HPDE6-E6E7 (cell line): ENCODE measurements around the gene SIN3B.
"Not testable (repeated sequence)": the region's sequence is repeated elsewhere in the genome, so short reads cannot be mapped to it uniquely, and the experiment has no call there.

Source experiments
- DNase-seq: peaks from one replicate; pipeline ENCODE4 v3.0.0; 2011; ENCODE audit warnings: missing footprints; ENCODE audit errors: extremely low spot score

Gene SIN3B, protein sequence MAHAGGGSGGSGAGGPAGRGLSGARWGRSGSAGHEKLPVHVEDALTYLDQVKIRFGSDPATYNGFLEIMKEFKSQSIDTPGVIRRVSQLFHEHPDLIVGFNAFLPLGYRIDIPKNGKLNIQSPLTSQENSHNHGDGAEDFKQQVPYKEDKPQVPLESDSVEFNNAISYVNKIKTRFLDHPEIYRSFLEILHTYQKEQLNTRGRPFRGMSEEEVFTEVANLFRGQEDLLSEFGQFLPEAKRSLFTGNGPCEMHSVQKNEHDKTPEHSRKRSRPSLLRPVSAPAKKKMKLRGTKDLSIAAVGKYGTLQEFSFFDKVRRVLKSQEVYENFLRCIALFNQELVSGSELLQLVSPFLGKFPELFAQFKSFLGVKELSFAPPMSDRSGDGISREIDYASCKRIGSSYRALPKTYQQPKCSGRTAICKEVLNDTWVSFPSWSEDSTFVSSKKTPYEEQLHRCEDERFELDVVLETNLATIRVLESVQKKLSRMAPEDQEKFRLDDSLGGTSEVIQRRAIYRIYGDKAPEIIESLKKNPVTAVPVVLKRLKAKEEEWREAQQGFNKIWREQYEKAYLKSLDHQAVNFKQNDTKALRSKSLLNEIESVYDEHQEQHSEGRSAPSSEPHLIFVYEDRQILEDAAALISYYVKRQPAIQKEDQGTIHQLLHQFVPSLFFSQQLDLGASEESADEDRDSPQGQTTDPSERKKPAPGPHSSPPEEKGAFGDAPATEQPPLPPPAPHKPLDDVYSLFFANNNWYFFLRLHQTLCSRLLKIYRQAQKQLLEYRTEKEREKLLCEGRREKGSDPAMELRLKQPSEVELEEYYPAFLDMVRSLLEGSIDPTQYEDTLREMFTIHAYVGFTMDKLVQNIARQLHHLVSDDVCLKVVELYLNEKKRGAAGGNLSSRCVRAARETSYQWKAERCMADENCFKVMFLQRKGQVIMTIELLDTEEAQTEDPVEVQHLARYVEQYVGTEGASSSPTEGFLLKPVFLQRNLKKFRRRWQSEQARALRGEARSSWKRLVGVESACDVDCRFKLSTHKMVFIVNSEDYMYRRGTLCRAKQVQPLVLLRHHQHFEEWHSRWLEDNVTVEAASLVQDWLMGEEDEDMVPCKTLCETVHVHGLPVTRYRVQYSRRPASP

DNA sequence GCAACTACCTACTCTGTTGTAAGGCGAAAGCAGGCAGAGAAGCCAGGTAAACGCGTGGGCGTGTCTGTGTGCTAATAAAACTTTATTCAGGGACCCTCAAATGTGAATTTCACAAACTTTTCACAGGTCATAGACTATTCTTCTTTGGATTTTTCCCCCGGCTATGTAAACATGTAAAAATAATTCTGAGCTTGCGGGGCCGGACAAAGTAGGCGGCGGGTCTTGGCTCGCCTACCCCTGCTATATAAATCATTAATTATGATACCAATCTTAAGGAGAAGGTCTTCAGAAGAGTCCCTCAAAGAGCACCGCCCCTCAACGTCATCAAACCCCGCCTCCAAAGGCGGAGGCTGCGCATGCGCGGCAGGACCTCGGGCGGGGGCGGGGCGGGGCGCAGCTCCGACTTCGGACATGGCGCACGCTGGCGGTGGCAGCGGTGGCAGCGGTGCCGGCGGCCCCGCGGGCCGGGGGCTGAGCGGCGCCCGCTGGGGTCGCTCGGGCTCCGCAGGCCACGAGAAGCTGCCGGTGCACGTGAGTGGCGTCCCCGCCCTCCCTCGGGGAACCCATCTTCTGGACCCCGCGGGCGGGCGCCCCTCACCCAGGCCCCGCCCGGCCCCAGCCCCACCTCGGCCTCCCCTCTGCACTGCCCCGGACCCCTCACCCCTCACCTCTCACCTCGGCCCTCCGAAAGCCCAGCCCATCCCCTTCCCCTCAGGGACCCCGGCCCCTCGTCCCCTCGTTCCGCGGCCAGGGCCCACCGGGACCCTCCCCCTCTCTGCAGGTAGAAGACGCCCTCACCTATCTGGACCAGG lies at the start of gene SIN3B:
Gene SIN3B (plus strand): TSS at position 389 of the 812 bp plus-strand sequence. CDS start 23 bp downstream, at position 412.
- peak; percentile 74 for DNase-seq

DNA sequence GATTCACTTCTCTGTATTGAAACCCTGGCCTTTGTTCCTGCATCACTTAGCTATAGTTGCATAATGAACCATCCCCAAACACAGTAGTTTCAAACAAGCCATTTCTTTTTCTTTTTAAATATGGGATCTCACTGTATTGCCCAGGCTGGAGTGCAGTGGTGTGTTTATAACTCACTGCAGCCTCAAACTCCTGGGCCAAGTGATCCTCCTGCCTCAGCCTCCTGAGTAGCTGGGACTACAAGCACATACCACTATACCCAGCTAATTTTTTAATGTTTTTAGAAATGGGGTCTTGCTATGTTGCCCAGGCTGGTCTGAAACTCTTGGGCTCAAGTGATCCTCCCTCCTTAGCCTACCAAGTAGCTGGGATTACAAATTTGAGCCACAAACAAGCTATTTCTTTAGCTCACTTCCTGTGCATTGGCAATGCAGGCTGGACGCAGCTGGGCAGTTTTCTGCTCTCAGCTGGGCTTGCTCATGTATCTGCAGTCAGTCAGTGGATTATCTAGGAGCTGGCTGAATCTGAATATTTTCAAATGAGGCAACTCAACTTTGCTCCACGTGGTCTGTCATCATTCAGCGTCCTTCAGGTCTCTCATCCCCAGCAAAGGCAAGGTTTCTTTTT lies 49.5 kb upstream of the SIN3B start:
- DNase-seq = no peak

DNA sequence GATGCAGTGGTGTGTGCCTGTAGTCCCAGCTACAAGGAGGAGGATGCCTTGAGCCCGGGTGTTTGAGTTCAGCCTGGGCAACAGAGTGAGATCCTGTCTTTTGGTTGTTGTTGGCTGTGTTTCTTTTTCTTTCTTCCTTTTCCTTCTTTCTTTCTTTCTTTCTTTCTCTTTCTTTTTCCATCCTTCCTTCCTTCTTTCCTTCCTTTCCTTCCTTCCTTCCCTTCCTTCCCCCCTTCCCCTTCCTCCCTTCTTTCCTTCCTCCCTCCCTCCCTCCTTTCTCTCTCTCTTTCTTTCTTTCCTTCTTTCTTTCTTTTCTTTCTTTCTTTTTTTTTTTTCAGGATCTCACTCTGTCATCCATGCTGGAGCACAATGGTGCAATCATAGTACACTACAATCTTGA lies 46.5 kb upstream of the SIN3B start:
- no peak for DNase-seq

DNA sequence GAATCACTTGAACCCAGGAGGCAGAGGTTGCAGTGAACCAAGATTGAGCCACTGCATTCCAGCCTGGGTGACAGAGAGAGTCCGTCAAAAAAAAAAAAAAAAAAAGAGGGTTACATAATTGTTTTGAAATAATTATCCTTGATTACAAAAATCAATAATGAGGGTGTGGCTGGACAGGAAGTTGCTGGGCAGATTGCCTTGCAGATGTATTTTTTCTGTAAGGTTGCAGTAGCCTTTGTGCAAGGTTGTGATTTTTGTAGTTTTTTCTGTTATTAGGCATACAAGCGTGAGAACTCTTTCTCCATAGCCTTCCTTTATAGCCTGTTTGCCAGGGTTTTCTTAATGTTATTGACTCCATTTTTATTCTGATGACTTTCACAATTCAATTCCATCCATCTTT lies 40.7 kb upstream of the SIN3B start:
- DNase-seq = no peak

DNA sequence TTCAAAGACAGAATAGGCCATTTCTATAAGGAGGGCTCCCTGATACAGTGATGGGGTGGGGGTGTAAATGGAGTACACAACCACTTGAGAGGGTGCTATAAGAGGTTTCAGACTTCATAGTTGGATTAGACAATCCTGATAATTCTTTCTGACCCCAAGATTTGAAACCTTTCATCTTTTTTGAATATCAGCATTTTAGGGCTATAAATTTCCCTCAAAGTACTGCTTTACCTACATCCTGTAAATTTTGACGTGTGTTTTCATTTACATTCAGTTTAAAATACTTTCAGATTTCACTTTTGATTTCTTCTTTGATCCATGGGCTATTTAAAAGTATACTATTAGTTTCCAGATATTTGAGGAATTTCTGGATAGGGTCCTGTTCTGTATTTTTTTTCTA lies 40.0 kb upstream of the SIN3B start:
- DNase-seq = no peak

DNA sequence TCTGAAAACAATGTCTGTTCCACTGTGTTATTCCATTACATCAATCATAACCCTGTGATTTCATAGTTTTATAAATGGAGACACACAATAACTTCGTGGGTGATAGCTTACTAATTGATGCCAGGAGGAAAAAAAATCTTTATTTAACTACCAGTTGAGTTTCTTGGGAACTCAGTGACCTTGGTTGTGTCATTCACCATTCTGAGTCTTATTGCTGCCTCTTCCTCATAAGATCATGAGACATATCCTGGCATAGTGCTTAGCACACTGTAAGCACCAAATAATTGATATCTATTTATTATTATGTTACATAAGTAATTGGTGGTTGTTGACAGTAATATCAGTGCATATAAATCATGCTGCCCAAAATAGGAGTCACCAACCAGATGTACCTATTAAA lies 39.1 kb upstream of the SIN3B start:
- DNase-seq = no peak

DNA sequence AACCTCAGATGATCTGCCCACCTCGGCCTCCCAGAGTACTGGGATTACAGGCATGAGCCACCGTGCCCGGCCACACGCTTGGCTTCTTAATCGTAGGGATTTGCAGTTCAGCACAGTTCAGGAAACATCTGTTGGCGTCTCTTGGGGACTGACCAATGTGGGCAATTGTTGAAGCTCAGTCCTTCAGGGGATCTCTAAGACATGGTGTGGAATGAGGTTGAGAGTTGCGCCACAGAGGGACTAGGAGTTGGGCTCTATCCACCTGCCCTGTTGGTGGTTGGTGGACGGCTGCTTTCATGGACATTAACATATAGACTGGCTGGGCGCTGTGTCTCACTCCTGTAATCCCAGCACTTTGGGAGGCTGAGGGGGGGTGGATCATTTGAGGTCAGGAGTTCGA lies 37.3 kb upstream of the SIN3B start:
- no peak for DNase-seq

DNA sequence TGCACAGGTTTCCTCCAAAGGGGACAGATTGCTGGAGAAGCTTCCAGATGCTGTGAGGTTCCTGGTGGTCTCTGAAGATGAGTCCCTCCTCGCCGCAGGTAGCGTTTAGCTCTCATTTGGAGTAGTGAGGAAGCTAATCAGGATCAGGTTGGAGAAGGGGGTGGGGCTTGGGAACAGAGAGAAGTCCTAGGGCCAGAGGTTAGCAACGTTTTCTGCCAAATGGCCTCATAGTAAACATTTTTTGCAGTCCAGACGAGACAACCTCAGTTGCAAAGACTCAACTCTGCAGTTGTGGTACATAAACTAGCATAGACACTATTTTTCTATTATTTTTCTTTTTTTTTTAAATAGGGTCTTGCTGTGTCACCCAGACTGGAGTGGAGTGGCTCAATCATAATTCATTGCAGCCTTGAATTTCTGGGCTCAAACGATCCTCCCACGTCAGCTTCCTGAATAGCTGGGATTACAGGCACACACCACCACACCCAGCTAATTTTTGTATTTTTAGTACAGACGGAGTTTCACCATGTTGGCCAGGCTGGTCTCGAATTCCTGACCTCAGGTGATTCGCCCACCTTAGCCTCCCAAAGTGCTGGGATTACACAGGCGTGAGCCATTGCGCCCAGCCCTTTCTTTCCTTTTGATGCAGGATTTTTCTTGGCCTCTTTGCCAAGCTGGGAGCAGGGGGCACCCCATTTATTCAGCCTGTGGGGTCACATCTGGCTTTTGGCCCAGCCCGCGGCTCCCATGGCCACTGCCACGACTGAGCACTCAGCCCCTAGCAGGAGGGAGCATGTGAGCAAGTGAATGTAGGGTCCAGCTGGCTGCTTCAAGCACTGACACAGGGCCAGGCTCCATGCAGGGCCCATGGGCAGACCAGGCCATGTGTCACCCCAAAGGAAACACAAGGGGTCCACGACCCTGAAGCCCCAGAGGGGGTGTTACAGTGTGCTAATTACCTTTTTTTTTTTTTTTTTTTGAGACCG lies 34.4 kb upstream of the SIN3B start:
- no peak for DNase-seq

DNA sequence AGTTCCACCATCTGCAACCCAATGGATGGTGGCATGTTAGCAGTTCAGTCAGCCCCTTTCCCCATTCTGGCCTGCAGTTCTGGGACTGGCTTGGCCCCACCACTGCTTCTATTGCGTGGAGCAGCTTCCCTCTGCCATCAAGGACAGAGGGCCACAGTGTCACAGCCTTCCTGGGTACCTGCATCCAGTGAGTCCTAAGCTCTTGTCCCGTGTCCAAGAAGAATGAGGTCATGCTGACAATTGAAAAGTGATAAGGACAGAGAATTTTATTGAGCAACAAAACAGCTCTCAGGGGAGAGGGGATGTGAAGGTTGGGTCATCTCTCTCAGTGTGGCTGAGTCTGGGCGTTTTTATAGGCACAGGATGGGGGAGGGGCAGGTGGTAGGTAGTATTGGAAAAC lies 33.5 kb upstream of the SIN3B start:
- no peak for DNase-seq

DNA sequence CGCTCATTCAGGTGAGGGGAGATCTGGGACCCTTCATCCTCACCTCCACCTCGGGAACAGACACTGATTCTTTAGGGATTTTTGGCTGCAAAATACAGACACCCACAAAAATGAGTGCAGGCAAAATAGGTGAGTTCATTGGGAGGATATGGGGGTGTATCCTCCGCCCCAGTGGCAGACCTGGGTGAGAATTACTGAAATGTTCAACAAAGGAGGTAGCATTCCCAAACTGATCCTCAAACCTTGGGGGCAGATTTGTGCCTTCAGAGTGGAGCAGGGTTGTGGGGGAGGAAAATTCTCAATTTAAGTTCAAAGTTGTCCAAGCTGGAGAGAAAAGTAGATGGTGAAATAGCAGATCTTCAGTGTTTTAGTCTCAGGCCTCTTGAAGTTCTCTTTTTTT lies 31.3 kb upstream of the SIN3B start:
- DNase-seq = no peak

DNA sequence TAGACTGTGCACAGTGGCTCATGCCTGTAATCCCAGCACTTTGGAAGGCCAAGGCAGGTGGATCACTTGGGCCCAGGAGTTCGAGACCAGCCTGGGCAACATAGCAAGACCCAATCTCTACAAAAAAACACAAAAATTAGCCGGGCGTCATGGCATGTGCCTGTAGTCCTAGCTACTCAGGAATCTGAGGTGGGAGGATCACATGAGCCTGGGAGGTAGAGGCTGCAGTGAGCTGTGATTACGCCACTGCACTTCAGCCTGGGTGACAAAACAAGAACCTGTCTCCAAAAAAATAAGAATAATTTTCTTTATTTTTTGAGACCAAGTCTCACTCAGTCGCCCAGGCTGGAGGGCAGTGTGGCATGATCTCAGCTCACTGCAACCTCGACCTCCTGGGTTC lies 30.9 kb upstream of the SIN3B start:
- not testable (repeated sequence) for DNase-seq

DNA sequence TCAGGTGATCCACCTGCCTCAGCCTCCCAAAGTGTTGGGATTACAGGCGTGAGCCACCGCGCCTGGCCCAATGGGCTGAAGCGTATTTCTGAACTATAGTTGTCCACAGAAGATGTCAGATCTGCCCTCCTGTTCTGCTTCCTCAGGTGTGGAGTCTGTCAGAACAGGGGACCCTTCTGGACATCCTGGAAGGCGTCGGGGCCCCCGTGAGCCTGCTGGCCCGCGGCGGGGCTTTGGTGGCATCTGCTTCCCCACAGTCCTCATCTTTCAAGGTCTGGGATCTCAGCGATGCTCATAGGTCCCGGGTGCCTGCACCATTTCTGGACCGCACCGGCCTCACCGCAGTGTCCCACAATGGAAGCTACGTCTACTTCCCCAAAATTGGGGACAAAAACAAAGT lies 29.5 kb upstream of the SIN3B start:
- no peak for DNase-seq

DNA sequence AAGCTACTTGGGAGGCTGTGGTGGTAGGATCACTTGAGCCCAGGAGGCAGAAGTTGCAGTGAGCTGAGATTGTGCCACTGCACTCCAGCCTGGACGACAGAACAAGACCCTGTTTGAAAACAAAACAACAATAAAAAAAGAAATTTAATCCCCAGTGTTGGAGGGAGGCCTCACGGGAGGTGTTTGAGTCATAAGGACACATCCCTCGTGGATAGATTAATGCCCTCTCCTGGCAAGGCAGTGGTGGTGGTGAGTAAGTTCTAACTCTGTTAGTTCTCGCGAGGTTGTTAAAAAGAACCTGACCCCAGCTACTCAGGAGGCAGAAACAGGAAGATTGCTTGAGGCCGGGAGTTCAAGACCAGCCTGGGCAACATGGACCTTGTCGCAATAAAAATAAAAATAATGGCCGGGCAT lies 27.6 kb upstream of the SIN3B start:
- no peak for DNase-seq

DNA sequence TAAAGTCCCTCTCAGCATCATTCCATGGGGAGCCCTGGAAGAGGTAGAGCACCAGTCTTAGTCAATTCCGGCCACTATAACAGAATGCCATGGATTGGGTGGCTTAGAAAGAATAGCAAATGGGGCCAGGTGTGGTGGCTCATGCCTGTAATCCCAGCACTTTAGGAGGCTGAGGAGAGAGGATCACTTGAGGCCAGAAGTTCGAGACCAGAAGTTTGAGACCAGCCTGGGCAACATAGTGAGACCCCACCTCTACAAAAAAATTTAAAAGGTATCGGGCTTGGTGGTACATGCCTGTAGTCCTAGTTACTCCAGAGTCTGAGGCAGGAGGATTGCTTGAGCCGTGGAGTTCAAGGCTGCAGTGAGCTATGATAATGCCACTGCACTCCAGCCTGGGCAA lies 25.0 kb upstream of the SIN3B start:
- no peak for DNase-seq

DNA sequence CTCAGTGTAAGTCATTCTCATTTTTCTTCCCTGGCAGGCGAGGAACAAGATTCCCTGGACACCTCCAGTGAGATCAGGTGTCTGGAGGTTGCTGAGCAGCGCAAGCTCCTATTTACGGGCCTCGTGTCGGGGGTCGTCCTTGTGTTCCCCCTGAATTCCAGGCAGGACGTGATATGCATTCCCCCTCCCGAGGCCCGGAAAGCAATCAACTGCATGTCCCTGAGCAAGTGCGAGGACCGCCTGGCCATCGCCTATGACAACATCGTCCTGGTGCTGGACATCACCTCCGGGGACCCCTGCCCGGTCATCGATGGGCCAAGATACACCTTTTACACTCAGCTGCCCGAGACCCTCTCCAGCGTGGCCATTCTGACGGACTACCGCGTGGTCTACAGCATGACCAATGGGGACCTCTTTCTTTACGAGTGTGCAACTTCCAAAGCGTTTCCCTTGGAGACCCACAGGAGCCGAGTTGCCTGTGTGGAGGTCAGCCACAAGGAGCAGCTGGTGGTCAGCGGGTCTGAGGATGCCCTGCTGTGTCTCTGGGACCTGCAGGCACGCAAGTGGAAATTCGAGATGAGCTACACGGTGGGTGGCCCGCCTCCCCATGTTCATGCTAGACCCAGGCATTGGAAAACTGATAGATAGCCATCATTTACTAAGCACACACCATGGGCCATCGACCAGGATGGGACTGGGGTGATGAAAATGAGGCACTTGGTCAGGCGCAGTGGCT lies 21.5 kb upstream of the SIN3B start:
- DNase-seq = no peak

DNA sequence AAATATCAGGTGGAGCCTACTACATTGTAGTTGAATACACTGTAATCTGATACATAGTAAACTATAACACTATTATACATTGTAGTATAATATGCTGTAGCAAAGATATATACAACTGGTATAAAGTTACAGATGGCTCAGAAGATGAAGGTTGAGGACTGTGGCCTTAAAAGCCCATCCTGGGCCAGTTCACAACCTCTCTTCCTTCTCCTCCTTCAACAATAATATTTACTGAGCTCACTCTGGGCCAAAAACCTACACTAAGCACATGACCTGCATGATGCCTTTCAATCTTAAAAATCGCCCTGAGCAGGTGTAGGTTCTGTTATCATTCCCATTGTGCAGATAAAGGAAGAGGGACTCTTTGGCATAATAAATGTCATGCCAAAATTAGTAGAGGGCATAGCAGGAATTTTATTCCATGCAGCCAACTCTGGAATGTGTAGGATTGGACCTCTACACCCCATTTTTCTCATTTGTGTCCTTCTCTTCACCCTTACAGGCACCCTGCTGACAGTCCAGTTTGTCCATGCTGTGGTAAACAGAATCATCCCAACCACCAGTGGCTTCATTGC lies 14.6 kb upstream of the SIN3B start:
- no peak for DNase-seq

DNA sequence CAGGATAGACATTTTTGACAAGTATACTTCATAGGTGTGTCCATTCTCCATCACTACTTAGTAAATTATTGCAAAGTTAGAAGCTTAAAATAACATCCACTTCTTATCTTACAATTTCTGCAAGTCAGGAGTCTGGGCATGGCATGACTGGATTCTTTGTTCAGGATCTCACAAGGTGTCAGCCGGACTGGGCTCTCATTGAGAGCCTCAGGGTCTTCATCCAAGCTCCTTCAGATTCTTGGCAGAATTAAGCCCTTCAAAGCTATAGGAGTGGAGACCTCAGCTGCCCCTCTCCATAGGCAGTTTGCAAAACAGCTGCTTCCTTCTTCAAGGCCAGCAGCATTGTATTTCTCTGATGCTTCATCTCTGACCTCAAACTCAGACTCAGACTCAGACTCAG lies 9.1 kb upstream of the SIN3B start:
- DNase-seq = no peak

DNA sequence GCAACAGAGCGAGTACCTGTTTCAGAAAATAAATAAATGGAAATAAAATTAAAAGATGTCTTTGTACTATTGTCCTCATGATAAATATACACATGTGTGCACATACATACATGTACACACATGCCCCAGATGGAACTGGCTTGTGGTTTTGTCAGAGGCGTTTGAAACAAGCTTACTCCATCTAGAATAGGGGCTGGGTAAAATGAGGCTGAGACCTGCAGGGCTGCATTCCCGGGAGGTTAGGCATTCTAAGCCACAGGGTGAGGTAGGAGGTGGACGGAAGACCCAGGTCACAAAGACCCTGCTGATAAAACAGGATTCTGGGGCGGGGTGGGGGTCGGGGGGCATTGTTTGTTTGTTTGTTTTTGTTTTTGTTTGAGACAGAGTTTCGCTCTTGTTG lies 8.1 kb upstream of the SIN3B start:
- no peak for DNase-seq

DNA sequence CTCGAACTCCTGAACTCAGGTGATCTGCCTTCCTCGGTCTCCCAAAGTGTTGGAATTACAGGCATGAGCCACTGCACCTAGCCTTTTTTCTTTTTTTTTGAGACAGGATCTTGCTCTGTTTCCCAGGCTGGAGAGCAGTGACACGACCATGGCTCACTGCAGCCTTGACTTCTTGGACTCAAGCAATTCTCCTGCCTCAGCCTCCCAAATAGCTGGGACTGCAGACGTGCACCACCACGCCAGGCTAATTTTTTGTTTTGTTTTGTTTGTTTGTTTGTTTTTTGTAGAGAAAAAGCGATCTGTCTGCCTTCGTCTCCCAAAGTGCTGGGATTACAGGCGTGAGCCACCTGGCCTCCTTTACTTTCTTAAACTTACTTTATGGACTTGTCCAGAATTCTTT lies 6.5 kb upstream of the SIN3B start:
- no peak for DNase-seq
